ELF-1 (cell line): ENCODE data around the gene MORN5.
"Not testable (repeated sequence)": the region's sequence is repeated elsewhere in the genome, so short reads cannot be mapped to it uniquely, and the experiment has no call there.

Source experiments
- DNase-seq: peaks from one replicate; pipeline ENCODE4 v3.0.0-alpha.2; 2016; ENCODE audit warnings: low read depth, low spot score

The MORN5 gene

GRCh38 chr9:122159026-122159924 is at the start of gene MORN5, which contains the start of gene NDUFA8:
Gene MORN5, plus strand, starts transcription at chr9:122159908. Its CDS starts 65 bp downstream, at chr9:122159973.
Gene NDUFA8, minus strand, starts transcription at chr9:122159779. Its CDS starts 102 bp downstream, at chr9:122159677.
- DNase-seq: peak; percentile 99

GRCh38 chr9:122110100-122110833 is 49.4 kb upstream of the MORN5 start:
- no peak for DNase-seq

GRCh38 chr9:122111413-122112085 is 48.2 kb upstream of the MORN5 start:
- no peak for DNase-seq

- no peak for DNase-seq
Measured at GRCh38 chr9:122112238-122112637, 47.5 kb upstream of the MORN5 start.

GRCh38 chr9:122113574-122113973 is 46.1 kb upstream of the MORN5 start:
- no peak for DNase-seq

- no peak for DNase-seq
Measured at GRCh38 chr9:122115176-122116035, 44.3 kb upstream of the MORN5 start.

- no peak for DNase-seq
Measured at GRCh38 chr9:122116040-122116439, 43.7 kb upstream of the MORN5 start.

GRCh38 chr9:122116448-122117173 is 43.1 kb upstream of the MORN5 start:
- DNase-seq: no peak

- not testable (repeated sequence) for DNase-seq
Measured at GRCh38 chr9:122117241-122117640, 42.5 kb upstream of the MORN5 start.

GRCh38 chr9:122118343-122119165 is 41.2 kb upstream of the MORN5 start:
- no peak for DNase-seq

- no peak for DNase-seq
Measured at GRCh38 chr9:122119166-122119521, 40.6 kb upstream of the MORN5 start.

- DNase-seq: no peak
Measured at GRCh38 chr9:122119721-122120120, 40.0 kb upstream of the MORN5 start.

- no peak for DNase-seq
Measured at GRCh38 chr9:122120316-122121071, 39.2 kb upstream of the MORN5 start.

GRCh38 chr9:122121391-122121790 is 38.3 kb upstream of the MORN5 start:
- no peak for DNase-seq

- no peak for DNase-seq
Measured at GRCh38 chr9:122121931-122122330, 37.8 kb upstream of the MORN5 start.

- DNase-seq: peak; percentile 81
Measured at GRCh38 chr9:122122468-122122867, 37.2 kb upstream of the MORN5 start.

GRCh38 chr9:122122903-122123632 is 36.6 kb upstream of the MORN5 start:
- DNase-seq: peak; percentile 94

GRCh38 chr9:122124048-122124447 is 35.7 kb upstream of the MORN5 start:
- no peak for DNase-seq
